Posterior cingulate gyrus (tissue), 11 donors: ENCODE results near the gene RNF215.
A peak's percentile ranks its signal among the peaks of the same experiment; 100 is the strongest.

ENCODE experiments used
- DNase-seq, 10 donors: peaks; one replicate each; pipeline versions ENCODE4 v3.0.0 to v3.0.0-alpha.2; 2020 to 2021; ENCODE audit warnings: mixed read lengths in 3 of 10
- intact Hi-C: fragments of 100-400 bp; cut with DNase I; formaldehyde crosslinking; loops from one replicate; pipeline ENCODE4 v1.15.1; 2023

RNF215 gene

GRCh38 chr22:30398685-30399680 is 11.8 kb upstream of the RNF215 start:
- no peak for DNase-seq
- intact Hi-C loops = no loop called here

GRCh38 chr22:30397656-30398635 is 10.7 kb upstream of the RNF215 start:
- DNase-seq = no peak
- intact Hi-C loops = loop anchor here (1.0 kb wide), 1 partner anchor 25 kb away; no protein-coding TSS in a partner anchor

- intact Hi-C loops = loop anchor here (1.0 kb wide), 1 partner anchor 26 kb away; no protein-coding TSS in a partner anchor
Measured at GRCh38 chr22:30396871-30397655, 9.9 kb upstream of the RNF215 start, which contains the start of gene SEC14L2. TSS of gene SEC14L2 (plus strand) at chr22:30397018. CDS start at chr22:30397117, 99 bp downstream.

DNA sequence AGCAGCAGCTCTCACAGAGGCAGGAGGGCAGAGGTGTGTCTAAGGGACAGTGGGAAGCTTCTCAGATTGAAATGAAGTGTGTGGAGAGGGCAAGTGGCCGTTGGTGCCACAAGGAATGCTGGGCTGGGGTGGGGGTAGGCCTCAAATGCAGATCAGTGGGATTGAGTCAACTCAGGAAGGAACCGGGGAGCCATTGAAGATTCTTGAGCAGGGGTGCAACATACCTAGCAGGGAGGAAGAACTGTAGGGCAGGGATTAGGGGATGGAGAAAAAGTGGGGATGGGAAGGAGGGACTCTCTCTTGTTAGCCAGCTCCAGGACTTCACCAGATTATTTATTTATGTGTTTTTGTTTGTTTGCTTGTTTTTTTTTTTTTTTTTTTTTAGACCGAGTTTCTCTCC is 6.7 kb upstream of the RNF215 start:
- no peak for DNase-seq
- intact Hi-C loops = no loop called here

More at GRCh38 chr22:30396871-30397655, 9.9 kb upstream of the RNF215 start, which contains the start of gene SEC14L2:
- DNase-seq = peak; percentile 79 to 98 (median 86)

- no peak for DNase-seq
- intact Hi-C loops = no loop called here
Measured at GRCh38 chr22:30393322-30393680, 6.1 kb upstream of the RNF215 start.

DNA sequence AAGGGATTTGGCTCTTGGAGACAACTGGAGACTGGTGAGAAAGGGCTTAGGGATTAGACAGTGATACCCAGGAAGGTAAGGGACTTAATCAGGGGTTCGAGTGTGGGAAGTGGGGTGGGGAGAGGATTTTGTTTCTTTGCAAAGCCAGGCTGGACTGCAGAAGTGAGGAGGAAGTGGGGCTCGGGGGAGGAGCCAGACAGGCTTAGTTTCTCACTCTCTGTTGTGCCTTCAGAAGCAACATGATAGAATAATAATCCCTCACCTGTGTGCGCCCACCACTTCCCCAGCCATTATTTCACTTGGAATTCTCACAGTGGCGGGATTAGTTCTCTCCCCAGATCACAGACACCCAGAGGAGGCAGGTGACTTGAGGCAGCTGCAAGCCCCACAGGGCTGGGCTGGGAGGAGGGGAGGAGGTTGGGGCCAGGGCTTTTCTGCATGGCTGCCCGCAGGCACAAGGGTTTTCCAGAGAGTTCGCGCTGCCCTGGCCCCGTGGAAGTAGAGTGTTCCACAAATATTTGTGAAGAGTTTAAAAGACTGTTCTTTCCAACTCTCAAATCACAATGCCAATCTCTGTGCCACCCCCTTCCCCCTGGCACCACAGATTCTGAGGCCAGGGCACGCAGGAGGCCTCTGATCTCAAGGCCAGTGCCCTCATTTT is 5.6 kb upstream of the RNF215 start:
- no peak for DNase-seq
- intact Hi-C loops = no loop called here

GRCh38 chr22:30390974-30391691 is 3.9 kb upstream of the RNF215 start:
- peak; percentile 59 to 96 (median 76) for DNase-seq
- intact Hi-C loops = loop anchor here (1.0 kb wide), 1 partner anchor 94 kb away; no protein-coding TSS in a partner anchor

DNA sequence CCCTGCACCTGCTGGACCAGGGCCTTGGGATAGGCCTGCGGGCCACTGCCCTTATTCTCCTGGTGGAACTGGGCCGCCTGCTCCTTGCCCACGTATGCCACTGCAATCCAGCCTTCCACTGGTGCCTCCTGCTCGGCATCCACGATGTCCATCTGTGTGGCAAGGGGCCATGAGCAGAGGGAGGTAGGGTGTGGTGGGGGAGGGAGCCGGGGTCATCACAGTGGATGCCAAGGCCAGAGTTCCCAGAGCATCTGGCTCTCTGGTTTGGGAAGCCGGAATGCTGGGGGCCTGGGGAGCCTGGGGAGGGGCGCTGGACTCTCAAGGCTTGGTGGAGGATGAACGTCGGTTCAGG is 627 bp downstream of the RNF215 start:
- intact Hi-C loops = loop anchor here (5.0 kb wide), 2 partner anchors 124 to 279 kb away; no protein-coding TSS in a partner anchor
- no peak for DNase-seq

- intact Hi-C loops = loop anchor here (5.0 kb wide), 2 partner anchors 124 to 279 kb away; no protein-coding TSS in a partner anchor
- no peak for DNase-seq
Measured at GRCh38 chr22:30385942-30386341, 1.3 kb downstream of the RNF215 start.

GRCh38 chr22:30383061-30383460 is 4.2 kb downstream of the RNF215 start:
- DNase-seq = no peak
- intact Hi-C loops = no loop called here

DNA sequence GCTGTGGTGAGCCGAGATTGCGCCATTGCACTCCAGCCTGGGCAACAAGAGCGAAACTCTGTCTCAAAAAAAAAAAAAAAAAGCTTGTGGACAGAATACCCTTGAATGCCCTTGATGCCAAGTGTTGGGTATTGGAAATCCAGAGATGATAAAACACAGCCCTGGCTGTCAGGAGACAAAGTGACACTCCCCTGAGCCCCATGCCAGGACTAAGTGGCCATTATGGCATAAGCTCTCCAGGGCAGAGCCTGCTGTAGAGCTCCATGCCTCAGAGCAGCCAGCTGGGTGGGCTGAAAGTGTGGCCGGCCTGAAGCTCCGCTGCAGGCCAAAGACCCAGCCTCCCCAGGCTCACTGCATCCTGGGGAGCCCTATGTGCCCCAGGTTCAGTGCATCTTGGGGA is 4.9 kb downstream of the RNF215 start:
- intact Hi-C loops = no loop called here
- DNase-seq = no peak

DNA sequence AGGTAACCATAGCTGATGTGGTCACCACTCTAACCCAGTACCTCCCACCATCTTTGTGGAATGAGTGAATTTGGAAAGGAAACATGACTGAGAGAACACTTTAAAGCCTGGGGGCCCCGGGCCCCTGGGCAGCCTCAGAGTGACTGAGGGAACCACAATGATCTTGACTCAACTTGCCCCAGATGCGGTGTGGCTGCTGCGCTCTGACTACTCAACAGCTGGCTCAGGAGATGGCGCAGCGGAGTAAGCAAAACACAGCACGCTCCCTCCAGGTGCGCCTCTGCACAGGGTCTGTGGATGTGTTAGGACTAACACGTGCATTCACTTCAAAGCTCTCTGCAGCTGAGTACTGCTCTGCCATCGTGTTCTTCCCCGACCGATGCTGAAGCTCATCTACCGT is 5.9 kb downstream of the RNF215 start:
- intact Hi-C loops = no loop called here
- DNase-seq = no peak

DNA sequence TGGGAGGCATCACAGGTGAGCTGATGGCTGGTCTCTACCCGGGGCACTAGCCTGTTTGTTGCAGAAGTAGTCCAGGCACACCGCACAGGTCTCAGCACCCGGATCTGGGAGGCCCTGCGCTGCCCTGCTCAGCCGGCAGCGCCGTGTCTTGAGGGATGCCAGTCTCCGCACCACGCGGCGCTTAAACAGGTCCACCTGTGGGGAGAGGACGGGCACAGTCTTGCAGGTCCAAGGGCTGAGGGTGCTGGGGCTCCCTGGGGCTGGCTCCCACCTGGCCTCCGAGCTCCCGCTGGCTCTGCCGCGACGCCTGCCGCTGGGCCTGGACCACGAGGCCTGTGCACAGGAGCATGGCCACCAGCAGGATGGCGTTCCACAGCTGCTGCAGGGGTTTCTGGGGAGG is 7.2 kb downstream of the RNF215 start:
- no peak for DNase-seq

DNA sequence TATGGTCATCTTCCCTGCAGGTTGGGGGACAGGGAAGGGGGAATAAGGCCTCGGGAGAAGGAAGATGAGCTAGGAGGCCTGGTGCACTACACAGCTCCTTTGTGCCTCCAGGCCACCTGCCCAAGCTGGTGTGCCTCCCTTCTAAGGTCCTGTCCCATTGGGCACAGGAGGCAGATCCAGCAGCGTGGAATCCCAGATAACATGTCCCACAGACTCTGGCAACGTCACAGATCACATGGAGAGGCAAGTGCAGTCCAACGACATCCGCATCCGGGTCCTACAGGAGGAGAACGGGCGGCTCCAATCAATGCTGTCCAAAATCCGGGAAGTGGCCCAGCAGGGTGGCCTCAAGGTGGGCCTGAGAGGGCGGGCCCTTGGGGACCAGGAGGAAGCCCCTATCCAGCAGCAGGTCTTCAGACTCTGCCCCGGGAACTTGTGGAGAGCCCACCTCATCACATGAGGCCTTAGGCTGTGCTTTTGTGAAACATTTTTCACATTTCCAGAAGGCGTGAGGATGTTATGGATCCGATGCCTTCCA is 11.8 kb downstream of the RNF215 start:
- intact Hi-C loops = no loop called here
- no peak for DNase-seq

More for the DNA sequence above, 7.2 kb downstream of the RNF215 start:
- intact Hi-C loops = no loop called here

DNA sequence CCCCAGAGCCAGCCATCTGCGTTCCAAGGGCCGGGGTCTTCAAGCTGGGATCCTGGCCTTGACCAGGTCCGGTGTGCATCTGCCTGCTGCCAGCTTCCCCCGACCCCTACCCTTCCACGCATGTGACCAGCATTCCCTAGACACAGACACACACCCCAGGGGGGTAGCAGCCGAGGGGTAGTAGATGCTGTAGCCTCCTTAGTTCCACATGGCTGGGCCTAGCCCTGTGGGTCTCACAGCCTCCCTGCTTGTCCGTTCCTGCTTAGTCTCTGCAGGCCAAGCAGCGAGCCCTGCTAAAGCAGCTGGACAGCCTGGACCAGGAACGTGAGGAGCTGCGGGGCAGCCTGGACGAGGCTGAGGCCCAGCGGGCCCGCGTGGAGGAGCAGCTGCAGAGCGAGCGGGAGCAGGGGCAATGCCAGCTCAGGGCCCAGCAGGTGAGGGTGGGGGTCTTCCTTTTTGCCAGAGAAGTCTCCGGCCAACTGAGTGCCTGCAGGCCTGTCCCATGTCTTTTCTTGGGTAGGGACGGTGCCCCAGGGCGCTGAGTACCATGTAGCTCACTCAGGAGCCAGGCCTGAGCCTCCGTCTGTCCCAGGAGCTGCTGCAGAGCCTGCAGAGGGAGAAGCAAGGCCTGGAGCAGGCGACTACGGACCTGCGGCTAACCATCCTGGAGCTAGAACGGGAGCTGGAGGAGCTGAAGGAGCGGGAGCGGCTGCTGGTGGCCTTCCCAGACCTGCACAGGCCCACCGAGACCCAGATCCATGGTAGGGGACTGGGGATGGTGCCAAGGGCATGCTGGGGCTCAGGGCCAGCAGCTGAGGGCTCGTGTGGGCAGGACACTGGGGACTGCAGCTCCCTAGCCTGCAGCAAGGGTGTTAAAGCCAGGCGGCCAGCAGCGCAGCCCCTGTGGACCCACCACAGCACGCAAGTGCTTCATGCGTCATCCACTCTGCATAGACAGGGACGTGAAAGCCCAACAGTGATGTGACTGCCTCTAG is 13.6 kb downstream of the RNF215 start:
- intact Hi-C loops = no loop called here
- no peak for DNase-seq

GRCh38 chr22:30372915-30373314 is 14.3 kb downstream of the RNF215 start:
- intact Hi-C loops = no loop called here
- no peak for DNase-seq

GRCh38 chr22:30371981-30372380 is 15.2 kb downstream of the RNF215 start:
- intact Hi-C loops = no loop called here
- no peak for DNase-seq
